Fibroblast of skin of back (primary cell): ENCODE measurements around the gene KCNQ1.
"Not testable (repeated sequence)": the region's sequence is repeated elsewhere in the genome, so short reads cannot be mapped to it uniquely, and the experiment has no call there.

Source experiments
- DNase-seq: peaks from one replicate; pipeline ENCODE4 v3.0.0-alpha.2; 2013

KCNQ1 gene

GRCh38 chr11:2477936-2478335 is 33.1 kb downstream of the KCNQ1 start:
- no peak for DNase-seq

- DNase-seq, result not testable (repeated sequence)
Measured at GRCh38 chr11:2480067-2480873, 35.5 kb downstream of the KCNQ1 start.

- no peak for DNase-seq
Measured at GRCh38 chr11:2480874-2481220, 36.0 kb downstream of the KCNQ1 start.

- DNase-seq, result no peak
Measured at GRCh38 chr11:2481253-2481652, 36.4 kb downstream of the KCNQ1 start.

GRCh38 chr11:2482204-2482603 is 37.4 kb downstream of the KCNQ1 start:
- no peak for DNase-seq

- DNase-seq, result no peak
Measured at GRCh38 chr11:2482745-2483144, 37.9 kb downstream of the KCNQ1 start.

- DNase-seq, result no peak
Measured at GRCh38 chr11:2483426-2483825, 38.6 kb downstream of the KCNQ1 start.

GRCh38 chr11:2484576-2485125 is 39.8 kb downstream of the KCNQ1 start:
- DNase-seq, result no peak

- no peak for DNase-seq
Measured at GRCh38 chr11:2488004-2488403, 43.2 kb downstream of the KCNQ1 start.

- DNase-seq, result no peak
Measured at GRCh38 chr11:2489083-2489482, 44.3 kb downstream of the KCNQ1 start.

GRCh38 chr11:2497951-2498350 is 53.1 kb downstream of the KCNQ1 start:
- not testable (repeated sequence) for DNase-seq

- DNase-seq, result no peak
Measured at GRCh38 chr11:2498750-2499149, 53.9 kb downstream of the KCNQ1 start.

GRCh38 chr11:2507212-2507901 is 62.5 kb downstream of the KCNQ1 start:
- DNase-seq, result no peak

GRCh38 chr11:2507945-2508749 is 63.3 kb downstream of the KCNQ1 start:
- no peak for DNase-seq

GRCh38 chr11:2508793-2509192 is 64.0 kb downstream of the KCNQ1 start:
- no peak for DNase-seq

- DNase-seq, result no peak
Measured at GRCh38 chr11:2509481-2510001, 64.7 kb downstream of the KCNQ1 start.

- DNase-seq, result no peak
Measured at GRCh38 chr11:2510626-2511402, 66.0 kb downstream of the KCNQ1 start.

GRCh38 chr11:2511421-2512369 is 66.9 kb downstream of the KCNQ1 start:
- DNase-seq, result no peak

- no peak for DNase-seq
Measured at GRCh38 chr11:2512431-2513407, 67.9 kb downstream of the KCNQ1 start.

- DNase-seq, result no peak
Measured at GRCh38 chr11:2513441-2513840, 68.6 kb downstream of the KCNQ1 start.
